Stimulated activated CD8-positive, alpha-beta memory T cell treated with anti-CD3 and anti-CD28 coated beads, Interleukin-12 subunit alpha, Interleukin-12 subunit beta, amount 100 ng/mL, for 4 hours (primary cell): ENCODE results near the gene LRRC8A.
A peak's percentile ranks its signal among the peaks of the same experiment; 100 is the strongest.
"Not testable (repeated sequence)": the region's sequence is repeated elsewhere in the genome, so short reads cannot be mapped to it uniquely, and the experiment has no call there.

ENCODE experiments used
- DNase-seq: peaks from one replicate; pipeline ENCODE4 v3.0.0-alpha.2; 2020; ENCODE audit warnings: low read depth

The LRRC8A gene

DNA sequence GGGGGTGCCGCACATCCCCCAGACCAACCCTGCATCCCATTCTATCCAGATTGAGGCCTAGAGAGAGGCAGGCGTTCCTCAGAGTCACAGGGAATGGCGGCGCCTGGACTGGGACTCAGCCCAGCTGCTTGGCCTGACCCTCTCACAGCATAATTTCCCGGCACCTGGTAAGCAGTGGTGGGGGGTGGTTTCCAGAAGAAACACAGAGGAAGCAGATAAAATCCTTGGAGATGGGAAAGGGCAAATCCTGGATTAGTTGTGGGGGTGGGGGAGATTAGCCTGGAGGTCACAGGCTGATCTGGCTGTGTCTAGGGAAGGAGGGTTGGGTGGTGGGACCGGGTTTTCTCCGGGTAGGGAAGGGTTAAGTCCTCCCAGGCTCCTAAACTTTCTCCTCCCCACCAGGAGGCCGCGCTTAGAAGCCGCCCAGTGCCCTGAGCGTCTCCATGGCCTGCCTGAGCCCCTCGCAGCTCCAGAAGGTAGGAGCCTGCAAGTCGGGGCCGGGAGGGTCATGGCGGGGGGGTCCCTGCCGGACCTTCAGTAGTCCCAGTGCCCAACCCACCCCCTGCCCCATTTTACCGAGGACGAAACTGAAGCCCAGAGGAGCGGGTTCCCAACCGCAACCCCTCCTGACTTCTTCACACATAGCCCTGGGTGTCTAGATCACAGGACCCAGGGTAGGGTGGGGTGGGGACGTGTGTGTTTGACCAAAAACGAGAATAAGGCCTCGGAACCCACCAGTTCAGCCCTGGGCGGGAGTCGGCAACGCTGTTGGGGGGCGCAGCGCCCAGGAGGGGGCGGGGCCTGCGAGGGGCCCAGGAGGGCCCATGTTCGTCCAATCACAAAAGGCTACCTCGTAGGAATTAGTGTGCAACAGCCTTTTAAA, 40.2 kb downstream of the LRRC8A start:
- no peak for DNase-seq

DNA sequence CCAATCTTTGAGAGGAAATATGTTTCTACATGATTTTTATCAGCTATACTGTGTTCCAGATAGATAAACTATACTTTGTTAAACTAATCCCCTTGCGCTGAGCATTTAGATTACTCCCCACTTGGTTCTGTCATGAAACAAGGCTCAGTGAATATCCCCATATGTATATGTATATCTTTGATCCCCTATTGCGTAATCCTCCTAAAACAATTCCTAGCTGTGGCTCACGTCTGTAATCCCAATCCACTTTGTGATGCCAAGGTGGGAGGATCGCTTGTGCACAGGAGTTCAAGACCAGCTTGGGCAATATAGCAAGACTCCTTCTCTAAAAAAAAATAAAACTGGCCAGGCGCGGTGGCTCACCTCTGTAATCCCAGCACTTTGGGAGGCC, 41.6 kb downstream of the LRRC8A start:
- no peak for DNase-seq

DNA sequence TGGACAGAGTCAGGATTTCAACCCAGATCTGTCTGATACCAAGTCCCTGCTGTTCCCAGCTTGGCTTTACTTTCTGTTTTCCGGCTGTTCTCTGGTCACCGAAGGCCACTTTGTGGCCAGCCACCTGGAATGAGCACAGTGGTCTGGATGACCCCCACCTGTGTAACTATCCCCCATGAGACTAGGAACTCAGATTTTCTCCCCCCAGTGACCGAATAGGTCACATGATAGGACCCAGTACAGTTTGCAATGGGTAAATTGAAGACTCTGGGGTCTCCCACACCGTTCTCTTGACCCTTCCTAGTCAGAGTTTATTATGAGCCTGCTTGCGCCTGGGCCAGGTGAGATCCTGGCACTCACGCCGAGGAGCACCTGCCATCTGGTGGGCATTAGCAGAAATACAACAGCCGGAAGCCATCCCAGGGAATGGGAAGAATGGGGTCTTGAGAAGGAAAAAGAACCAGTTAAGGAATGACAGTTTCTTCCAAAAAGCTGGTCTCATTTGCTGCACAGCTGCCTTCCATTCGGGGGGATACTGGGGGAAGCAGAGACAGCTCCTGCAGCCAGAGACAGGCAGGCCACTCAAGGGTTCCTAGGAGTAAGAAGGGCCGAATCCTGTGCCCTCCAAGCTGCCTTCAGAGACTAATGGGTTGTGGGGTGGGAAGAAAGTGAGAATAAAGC, 45.9 kb downstream of the LRRC8A start:
- DNase-seq: no peak

DNA sequence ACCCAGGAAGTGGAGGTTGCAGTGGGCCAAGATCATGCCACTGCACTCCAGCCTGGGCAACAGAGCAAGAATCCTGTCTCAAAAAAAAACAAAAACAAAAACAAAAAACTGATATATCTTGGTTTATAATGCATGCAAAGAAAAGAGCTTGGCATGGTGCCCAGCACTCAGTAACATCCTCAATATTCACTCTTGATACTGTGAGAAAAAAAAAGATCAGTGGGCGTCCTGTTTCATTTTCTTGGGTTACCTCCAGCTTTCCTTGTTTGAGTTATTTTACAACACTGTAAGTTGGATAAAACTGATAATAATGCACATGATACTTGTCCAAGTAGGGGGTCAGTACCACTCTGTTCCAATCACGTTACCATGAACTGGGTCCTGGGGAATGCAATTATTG, 46.7 kb downstream of the LRRC8A start:
- DNase-seq: no peak

DNA sequence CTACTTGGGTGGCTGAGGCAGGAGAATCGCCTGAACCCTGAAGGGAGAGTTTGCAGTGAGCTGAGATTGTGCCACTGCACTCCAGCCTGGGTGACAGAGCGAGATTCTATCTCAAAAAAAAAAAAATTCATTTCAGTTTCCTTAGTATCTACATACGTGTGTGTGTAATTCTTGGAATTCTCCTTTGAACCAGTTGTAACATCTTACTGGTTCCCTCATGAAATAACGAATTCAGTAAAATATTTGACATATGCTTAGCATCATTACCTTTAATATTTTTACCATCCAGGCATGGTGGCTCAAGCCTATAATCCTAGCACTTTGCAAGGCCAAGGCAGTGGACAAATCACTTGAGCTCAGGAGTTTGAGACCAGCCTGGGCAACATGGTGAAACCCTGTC, 47.6 kb downstream of the LRRC8A start:
- no peak for DNase-seq

DNA sequence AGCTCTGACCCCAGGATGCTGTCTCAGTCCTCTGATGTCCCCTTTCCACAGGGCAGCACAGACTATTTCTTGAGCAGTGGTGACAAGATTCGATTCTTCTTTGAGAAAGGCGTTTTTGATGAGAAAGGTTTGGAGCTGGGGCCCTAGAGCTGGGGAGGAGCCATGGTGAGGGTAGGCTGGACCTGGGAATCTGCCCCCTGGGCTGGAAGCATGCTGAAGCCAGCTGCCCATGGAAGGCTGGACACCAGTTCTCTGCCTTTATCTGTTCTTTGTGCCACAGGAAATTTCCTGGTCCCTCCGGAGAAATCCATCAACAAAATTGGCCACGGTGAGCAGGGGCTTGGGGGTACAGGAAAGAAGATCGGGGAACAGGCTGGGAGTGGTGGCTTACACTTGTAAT, 51.8 kb downstream of the LRRC8A start:
- DNase-seq: no peak

DNA sequence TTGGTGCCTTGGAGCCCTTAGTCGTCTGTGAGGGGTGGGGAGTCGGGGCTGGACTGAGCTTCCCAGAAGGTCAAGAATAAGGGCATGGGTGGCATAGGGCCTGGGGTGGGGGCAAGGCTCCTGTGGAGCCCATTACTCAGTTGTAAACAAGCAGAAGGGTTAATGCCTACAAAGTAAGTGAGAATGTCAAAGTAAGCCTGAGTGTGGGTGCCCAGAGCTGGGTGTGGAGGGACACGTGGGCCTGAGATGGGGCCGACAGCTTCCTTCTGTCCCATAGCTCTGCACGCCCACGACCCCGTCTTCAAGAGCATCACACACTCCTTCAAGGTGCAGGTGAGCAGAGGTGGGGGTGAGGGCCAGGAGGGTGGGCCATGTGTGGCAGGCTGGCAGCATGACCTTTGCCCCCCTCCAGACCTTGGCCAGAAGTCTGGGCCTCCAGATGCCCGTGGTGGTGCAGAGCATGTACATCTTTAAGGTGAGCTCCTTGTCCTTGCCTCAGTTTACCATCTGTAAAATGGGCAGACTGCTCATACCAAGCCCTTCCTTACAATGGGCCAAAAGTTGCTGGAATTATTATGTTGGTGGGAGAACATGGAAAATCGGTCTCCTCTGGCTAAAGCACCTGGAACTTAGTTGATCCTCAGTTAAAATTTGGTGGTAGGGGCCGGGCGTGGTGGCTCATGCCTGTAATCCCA, 54.4 kb downstream of the LRRC8A start:
- DNase-seq: no peak

DNA sequence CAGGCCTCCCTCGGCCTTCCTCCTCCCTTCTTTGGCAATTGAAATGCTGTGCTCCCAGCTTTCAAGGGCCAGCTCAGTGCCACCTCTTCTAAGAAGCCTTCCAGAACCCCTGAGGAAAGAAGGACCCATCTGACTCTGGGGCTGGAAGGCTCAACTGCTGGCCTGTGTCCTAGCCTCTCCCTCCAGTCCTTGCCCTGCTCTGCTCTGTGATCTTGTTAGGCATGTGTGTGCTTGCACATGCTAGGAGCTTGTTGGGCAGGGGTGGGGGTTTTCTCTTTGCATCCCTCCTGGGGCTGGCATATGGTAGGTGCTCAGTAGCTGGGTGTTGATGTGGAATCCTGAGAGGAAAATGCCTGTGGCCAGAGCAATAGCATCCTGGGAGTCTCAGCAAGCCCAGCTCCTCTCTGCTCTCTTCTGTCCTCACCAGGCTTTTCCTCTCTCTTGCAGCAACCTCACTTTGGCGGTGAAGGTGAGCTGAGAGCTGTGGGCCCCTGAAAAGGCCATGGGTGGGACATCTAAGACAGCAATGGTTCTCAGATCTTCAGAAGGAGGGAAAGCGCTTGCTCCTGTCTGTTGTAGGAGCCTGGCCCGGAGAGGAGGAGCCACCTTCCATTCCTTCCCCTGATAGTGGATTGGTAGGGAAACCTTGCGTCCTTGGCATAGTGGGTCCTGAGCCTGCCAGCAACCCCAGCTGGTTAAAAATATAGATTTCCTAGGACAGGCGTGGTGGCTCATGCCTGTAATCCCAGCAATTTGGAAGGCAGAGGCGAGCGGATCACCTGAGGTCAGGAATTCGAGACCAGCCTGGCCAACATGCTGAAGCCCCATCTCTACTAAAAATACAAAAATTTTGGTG, 55.6 kb downstream of the LRRC8A start:
- no peak for DNase-seq

DNA sequence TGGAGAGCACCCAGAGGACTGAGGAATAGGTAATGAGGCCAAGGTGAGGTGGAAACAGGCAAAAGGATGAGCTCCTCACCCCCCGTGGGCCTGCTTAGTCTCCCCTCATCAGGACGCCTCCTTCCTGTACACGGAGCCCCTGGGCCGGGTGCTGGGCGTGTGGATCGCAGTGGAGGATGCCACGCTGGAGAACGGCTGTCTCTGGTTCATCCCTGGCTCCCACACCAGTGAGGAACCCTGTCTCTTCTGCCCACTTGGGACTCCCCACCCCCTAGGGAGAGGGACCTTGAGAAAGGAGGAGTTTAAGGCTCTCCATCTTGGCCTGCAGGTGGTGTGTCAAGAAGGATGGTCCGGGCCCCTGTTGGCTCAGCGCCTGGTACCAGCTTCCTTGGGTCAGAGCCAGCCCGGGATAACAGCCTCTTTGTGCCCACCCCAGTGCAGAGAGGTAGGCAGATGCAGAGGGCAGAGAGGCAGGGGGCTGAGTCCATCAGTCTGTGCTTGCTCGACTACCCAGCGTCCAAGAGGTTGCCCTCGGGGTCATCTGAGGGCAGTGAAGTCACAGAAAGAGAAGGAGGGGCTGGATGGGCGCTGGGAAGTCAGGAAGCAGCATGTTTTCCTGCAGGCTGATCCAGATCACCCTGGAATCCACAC, 58.5 kb downstream of the LRRC8A start:
- DNase-seq: no peak

DNA sequence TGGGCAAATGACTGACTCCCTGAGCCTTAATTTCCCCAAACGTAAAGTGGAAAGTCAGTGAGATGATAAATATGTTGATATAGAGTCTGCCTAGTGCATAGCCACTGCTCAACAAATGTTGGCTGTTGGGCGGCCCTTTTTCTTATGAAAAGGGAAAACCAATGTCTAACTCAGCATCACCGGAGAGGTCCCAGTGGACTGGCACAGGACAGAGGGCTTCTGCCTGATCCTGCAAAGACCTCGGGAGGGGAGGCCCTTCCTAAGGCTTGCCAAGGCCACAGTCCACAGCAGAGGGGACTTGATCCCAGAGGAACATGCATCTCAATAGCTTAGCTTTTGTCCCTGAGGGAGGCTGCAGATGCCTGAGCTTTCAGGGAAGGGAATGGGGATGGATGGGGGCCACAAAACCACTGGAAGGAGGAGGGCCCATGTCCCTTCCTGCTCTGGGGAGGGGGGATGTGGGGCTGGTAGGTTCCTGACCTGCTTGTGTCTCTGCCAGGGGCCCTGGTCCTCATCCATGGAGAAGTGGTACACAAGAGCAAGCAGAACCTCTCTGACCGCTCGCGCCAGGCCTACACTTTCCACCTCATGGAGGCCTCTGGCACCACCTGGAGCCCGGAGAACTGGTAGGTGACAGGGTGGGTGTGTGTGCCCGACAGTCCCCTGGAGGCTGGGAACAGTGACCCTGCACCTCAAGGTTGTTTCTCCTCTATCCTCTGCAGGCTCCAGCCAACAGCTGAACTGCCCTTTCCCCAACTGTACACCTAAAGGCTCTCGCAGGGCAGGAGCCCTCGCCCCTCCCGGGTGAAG, 59.2 kb downstream of the LRRC8A start:
- no peak for DNase-seq

DNA sequence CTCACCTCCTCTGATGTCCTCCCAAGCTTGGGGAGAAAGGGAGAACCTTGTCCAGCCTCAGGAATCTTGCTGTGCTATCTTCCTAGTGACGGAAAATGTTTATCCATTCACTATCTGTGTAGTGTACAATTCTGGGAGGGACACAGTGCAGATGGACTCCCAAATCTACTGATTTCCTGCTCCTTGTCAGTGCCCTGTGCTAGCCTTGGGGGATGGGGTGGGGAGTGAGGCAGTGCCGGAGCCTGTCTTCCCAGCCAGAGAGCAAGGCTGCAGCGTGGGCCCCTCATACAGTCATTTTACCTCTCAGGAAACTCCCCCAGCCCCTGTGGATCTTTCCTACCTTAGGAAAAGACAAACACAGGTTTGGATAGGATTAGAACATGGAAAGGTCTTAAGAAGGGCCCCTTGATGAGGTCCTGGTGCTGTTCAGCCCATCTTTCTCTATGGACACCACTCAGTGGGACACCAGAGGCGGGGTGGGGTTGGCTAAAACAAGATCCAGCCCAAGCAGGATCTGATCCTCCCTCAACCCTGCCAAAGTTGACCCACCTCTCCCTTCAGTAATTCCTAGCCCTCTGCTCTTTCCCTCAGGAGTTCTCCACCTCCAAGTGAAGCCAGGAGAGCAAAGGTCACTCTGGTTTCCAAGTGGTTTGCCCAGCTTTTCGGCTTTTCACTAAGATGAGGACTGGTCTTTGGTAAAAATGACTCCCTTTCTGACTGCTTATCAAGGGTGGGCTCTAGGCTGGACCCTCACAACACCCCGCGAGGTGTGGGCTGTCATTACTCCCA, 62.1 kb downstream of the LRRC8A start:
- DNase-seq: no peak

DNA sequence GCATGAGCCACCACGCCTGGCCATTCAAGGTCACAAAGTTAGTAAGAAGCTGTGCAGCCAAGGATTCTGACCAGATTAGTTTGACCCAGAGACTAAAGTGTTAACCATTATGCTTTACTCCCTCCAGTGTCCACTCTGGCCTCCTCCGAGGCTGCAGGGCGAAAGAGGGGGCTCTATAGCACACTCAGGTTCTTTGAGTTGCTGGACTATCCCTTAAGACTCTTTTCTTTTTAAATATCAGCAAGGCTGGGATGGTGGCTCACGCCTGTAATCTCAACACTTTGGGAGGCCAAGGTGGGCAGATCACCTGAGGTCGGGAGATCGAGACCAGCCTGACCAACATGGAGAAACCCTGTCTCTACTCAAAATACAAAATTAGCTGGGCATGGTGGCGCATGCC, 63.0 kb downstream of the LRRC8A start:
- not testable (repeated sequence) for DNase-seq

DNA sequence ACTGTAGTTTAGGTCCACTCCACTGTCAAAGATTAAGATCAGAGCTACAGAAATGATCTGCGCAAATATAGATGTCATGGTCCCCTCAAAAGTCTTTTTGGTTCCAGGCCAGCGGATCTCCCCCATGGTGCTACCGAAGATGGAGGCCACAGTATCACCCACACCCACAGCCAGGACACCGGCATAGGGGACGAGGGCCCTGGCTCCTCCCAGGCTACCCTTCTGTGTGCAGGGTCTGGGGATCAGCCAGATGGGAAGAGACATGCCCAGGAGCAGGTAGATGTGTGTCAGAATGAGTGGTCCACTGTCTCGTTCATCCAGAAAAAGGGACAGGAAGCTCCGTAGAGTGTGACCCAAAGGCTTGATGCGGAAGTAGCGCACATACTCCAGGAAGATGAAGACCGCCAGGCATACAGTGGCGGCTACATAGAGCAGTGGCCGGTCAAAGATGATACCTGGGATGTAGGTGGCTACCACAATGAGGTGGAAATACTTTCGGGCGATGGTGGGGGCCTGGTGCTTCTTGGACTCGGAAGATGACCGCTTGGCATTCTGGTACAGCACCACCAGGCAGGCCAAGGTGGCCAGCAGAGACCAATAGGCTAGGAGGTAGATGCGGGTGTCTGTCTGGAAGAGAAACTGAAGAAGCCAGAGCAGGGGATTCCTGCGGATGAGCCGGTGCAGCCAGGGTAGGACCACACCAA, 64.0 kb downstream of the LRRC8A start:
- DNase-seq: no peak

DNA sequence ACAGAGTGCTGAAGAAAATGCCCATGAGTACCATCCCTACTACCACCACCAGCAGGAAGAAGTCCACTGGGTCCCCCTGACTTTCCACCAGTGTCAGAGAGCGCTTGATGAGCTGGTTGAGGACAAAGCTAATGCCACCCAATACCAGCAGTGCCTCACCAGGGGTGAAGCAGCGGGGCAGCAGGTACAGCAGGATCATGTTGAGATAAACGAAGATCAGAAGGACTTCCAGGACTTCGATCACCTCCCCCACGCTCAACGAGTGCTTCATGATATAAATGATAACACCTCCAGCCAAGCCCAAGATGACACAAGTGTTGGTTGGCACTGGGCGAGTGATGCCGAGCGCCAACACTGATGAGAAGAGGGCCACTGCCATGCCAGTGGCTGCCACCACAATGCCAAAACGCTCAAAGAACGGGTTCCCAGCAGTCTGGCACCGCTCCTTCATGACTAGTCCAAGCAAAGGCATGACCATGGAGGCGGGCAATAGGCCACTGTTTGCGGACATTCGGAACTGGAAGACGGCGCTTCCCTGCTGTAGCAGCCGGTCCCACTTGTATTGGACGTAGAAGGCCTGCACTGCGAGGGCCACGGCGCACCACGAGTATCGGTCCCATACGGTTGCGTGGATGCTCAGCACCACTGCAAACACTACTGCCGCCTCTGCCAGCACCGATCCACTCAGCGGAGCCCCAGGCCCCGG, 64.8 kb downstream of the LRRC8A start:
- no peak for DNase-seq

DNA sequence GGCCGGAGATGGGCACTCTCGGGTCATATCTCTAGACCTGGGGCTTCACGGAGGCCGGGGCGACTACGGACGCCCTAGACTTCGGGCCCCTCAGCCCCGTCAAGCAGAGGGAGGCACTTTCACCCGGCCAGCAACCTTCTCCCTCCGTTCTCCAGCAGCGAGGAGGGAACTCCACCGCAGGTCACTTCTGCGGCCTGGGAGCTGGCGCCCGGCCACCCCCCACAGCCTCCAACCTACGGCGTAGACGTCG, 65.3 kb downstream of the LRRC8A start:
- no peak for DNase-seq

DNA sequence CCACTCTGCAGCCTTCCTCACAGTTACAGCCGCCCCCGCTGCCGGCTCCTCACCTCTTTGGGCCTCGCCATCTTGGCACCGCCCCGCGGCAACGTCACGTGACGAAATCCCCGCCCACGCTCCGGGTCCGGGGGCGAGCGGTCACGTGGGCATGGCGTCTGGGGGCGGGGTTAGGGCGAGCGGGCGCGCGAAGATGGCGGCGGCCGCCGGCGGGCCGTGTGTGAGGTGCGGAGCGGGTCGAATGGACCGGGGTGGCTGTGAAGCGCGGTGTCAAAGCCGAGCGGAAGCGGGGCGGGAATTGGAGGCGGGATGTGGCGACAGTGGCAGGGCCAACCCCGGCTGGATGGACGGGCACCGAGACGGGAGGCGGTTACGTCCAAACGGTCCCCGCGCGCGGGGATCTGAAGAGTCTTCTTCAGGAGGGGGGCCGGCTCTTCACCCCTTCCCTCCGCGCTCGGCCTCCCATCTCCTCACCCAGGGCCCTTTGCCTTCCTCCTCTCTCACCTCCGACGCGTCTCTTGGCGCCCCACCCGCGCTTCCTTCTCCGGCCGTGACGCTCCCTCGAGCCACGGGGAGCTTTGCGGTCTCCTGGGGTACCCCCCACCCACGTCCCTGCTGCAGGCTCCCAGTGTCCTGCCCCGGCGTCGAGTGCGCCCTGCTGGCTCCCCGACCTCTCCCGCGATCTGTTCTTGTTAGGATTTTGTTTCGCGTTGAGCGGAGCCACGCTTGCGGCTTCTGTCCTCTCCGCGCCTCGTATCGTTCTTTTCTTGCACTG, 65.8 kb downstream of the LRRC8A start, which contains the start of the genes DOLK and NUP188:
Gene DOLK, minus strand, starts transcription at position 77 of the 775 bp plus-strand sequence. CDS start 300 bp downstream, outside the sequence.
Gene NUP188, plus strand, starts transcription at position 173 of the 775 bp plus-strand sequence. Its CDS starts 21 bp downstream, at position 194.
- peak; percentile 99 for DNase-seq

DNA sequence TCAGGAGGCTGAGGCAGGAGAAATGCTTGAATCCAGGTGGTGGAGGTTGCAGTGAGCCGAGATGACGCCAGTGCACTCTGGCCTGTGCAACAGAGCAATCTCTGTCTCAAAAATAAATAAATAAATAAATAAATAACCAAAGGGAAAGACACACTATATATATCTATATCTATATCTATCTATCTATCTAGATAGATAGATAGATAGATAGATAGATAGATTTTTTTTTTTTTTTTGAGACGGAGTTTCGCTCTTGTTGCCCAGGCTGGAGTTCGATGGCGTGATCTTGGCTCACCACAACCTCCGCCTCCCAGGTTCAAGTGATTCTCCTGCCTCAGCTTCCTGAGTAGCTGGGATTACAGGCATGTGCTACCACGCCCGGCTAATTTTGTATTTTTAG, 79.5 kb downstream of the LRRC8A start:
- not testable (repeated sequence) for DNase-seq
